ENCODE data around the gene KCNN3.

KCNN3 gene

DNA sequence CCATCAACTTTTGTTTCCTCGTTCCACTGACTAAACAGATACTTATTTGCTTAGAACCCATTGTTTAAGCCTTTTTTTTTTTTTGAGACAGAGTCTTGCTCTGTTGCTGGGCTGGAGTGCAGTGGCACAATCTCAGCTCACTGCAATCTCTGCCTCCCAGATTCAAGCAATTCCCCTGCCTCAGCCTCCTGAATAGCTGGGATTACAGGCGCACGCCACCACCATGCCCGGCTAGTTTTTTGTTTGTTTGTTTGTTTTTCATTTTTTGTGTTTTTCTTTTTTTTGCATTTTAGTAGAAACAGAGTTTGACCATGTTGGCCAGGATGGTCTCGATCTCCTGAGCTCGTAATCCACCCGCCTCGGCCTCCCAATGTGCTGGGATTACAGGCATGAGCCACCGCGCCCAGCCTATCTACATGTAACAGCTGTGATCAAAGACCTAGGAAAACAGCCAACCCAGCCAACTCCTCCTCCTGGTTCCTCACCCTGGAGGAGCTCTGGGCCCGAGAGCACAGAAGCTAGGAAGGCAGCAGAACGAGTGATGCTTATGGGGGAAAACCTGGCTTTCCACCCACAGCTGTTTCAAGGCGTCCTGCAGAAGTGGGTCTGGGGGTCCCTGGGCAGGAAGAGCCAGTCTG is 32.9 kb downstream of the KCNN3 start:
- Histone ChIP-seq H3K9me3 (ENCODE audit: control insufficient read depth, low read depth, low read length) (no peaks in the 10 kb centered on the region), H3K4me1 (ENCODE audit: control insufficient read depth, low read depth, low read length) (peaks cover 13% of the 10 kb centered on the region), H3K36me3 (ENCODE audit: control insufficient read depth, low read depth, low read length) (no peaks in the 10 kb centered on the region), H3K4me3 (ENCODE audit: low read length) (no peak overlapping the region), H3K27ac (ENCODE audit: low read length) (no peak overlapping the region), H3K27me3 (ENCODE audit: control insufficient read depth, insufficient read depth, low read length) (no peaks in the 10 kb centered on the region), H3K9ac (ENCODE audit: low read length) (no peak overlapping the region)

DNA sequence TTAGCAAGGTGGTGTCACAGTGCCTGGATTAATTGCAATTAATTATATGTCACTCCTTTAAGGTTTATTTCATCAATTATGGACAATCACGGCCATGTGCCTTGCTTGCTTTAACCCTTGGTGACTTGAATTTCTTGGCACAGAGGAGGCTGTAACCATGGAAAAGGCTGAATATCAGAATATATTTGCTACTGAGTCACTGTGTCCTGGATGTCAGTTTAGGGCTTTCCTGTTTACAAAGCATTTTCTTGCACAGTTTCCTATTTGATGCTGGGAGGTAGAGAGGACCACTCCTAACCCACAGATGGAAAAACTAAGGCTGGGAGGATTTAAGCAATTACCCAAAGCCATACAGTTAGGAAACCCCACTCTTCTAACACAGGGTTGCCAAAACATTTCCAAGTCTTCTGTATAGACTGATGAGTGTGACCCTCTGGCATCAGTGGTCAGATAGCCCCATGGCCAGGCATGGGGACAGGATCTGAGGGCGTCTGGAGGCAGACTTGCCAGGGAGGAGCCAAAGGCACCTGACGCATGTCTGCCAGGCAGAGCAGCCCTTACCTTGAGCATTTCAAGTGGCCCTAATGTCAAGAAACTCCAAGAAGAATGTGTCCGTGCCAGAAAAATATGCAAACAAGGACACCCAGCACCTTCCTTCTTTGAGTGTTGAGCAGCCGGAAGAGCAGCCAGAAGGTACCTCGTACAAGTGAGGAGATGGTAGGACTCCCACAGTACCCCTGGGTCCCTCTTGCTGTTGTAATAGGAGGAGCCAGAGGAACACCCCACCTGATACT is 34.4 kb downstream of the KCNN3 start:
- Histone ChIP-seq H3K9ac (ENCODE audit: low read length) (no peak overlapping the region), H3K27ac (ENCODE audit: low read length) (no peak overlapping the region), H3K36me3 (ENCODE audit: control insufficient read depth, low read depth, low read length) (no peaks in the 10 kb centered on the region), H3K27me3 (ENCODE audit: control insufficient read depth, insufficient read depth, low read length) (no peaks in the 10 kb centered on the region), H3K9me3 (ENCODE audit: control insufficient read depth, low read depth, low read length) (no peaks in the 10 kb centered on the region), H3K4me1 (ENCODE audit: control insufficient read depth, low read depth, low read length) (peaks cover 13% of the 10 kb centered on the region), H3K4me3 (ENCODE audit: low read length) (no peak overlapping the region)

DNA sequence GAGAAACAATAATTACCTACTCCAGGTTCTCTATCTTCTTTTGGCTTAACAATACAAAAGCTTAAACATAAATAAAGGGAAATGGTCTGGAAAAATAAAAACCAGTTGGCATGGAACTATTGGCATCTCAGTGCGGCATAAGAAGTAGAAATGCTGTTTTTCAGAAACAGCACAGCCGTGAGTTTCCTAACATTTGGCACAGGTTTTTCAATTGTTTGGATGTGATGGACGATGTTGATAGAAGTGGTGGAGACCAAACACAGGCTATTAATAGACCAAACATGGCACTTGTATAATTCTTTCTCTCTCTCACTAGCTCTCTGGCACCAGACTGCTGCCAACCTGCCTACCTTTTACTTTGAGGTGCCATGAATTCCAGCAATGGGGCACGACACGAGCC is 36.2 kb downstream of the KCNN3 start:
- Histone ChIP-seq H3K36me3 (ENCODE audit: control insufficient read depth, low read depth, low read length) (no peaks in the 10 kb centered on the region), H3K27me3 (ENCODE audit: control insufficient read depth, insufficient read depth, low read length) (no peaks in the 10 kb centered on the region), H3K27ac (ENCODE audit: low read length) (no peak overlapping the region)

GRCh38 chr1:154833209-154833608 is 36.9 kb downstream of the KCNN3 start:
- H3K36me3 ChIP-seq (ENCODE audit: control insufficient read depth, low read depth, low read length), result no peaks in the 10 kb centered on the region
- H3K9me3 ChIP-seq (ENCODE audit: control insufficient read depth, low read depth, low read length), result no peaks in the 10 kb centered on the region
- H3K4me1 ChIP-seq (ENCODE audit: control insufficient read depth, low read depth, low read length), result no peaks in the 10 kb centered on the region
- H3K27me3 ChIP-seq (ENCODE audit: control insufficient read depth, insufficient read depth, low read length), result no peaks in the 10 kb centered on the region
- no peak overlapping the region for H3K27ac ChIP-seq (ENCODE audit: low read length)
- no peak overlapping the region for H3K9ac ChIP-seq (ENCODE audit: low read length)
- no peak overlapping the region for H3K4me3 ChIP-seq (ENCODE audit: low read length)

More for the DNA sequence above, 36.2 kb downstream of the KCNN3 start:
- H3K4me1 ChIP-seq (ENCODE audit: control insufficient read depth, low read depth, low read length), result no peaks in the 10 kb centered on the region
- H3K9ac ChIP-seq (ENCODE audit: low read length), result no peak overlapping the region
- no peak overlapping the region for H3K4me3 ChIP-seq (ENCODE audit: low read length)
- H3K9me3 ChIP-seq (ENCODE audit: control insufficient read depth, low read depth, low read length), result no peaks in the 10 kb centered on the region

- H3K9ac ChIP-seq (ENCODE audit: low read length), result no peak overlapping the region
- H3K36me3 ChIP-seq (ENCODE audit: control insufficient read depth, low read depth, low read length), result no peaks in the 10 kb centered on the region
- H3K27ac ChIP-seq (ENCODE audit: low read length), result no peak overlapping the region
- H3K4me3 ChIP-seq (ENCODE audit: low read length), result no peak overlapping the region
- no peaks in the 10 kb centered on the region for H3K9me3 ChIP-seq (ENCODE audit: control insufficient read depth, low read depth, low read length)
- no peaks in the 10 kb centered on the region for H3K4me1 ChIP-seq (ENCODE audit: control insufficient read depth, low read depth, low read length)
- no peaks in the 10 kb centered on the region for H3K27me3 ChIP-seq (ENCODE audit: control insufficient read depth, insufficient read depth, low read length)
Observed at GRCh38 chr1:154832384-154832783, 37.7 kb downstream of the KCNN3 start.

DNA sequence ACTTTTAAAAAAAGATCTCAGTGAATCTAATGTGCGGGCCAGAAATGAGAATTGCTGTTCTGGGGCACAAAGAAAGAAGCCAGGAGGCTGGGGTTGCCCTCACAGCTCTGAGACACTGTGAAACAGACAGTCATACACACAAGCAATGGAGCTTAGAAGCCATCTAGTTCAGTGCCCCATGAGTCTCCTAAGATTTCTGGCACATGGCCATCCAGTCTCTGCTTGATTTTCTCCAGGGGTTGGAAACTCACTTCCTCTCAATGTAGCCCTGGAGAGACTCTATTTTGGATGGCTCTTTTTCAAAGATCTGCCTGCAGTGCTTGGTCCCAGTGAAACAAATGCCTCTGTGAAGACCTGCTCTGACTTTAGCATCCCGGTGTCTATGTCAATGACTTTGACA is 38.6 kb downstream of the KCNN3 start:
- H3K36me3 ChIP-seq (ENCODE audit: control insufficient read depth, low read depth, low read length), result no peaks in the 10 kb centered on the region
- no peak overlapping the region for H3K27ac ChIP-seq (ENCODE audit: low read length)
- H3K4me1 ChIP-seq (ENCODE audit: control insufficient read depth, low read depth, low read length), result no peaks in the 10 kb centered on the region
- H3K4me3 ChIP-seq (ENCODE audit: low read length), result no peak overlapping the region
- no peaks in the 10 kb centered on the region for H3K27me3 ChIP-seq (ENCODE audit: control insufficient read depth, insufficient read depth, low read length)
- no peak overlapping the region for H3K9ac ChIP-seq (ENCODE audit: low read length)
- H3K9me3 ChIP-seq (ENCODE audit: control insufficient read depth, low read depth, low read length), result no peaks in the 10 kb centered on the region

DNA sequence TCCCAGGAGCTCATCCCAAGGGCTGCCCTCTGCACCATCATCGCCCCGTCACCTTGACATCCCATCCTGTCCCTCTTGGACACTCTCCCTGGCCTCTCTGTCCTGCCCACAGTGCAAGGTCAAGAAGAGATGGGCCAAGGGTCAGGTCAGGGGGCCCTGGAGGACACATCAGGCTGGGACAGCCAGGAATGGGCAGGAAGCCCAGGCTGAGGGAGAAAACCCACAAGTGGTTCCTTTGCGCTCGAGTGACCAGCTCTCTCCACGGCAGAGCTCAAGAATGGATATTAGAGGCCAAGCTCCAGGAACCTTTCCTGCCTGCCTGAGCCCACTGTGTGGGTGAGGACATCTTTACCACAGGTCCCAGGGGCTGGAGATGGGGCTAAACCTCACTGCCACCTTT is 41.0 kb downstream of the KCNN3 start:
- no peaks in the 10 kb centered on the region for H3K36me3 ChIP-seq (ENCODE audit: control insufficient read depth, low read depth, low read length)
- no peaks in the 10 kb centered on the region for H3K4me1 ChIP-seq (ENCODE audit: control insufficient read depth, low read depth, low read length)
- no peak overlapping the region for H3K9ac ChIP-seq (ENCODE audit: low read length)
- H3K27me3 ChIP-seq (ENCODE audit: control insufficient read depth, insufficient read depth, low read length), result no peaks in the 10 kb centered on the region
- H3K4me3 ChIP-seq (ENCODE audit: low read length), result no peak overlapping the region
- no peak overlapping the region for H3K27ac ChIP-seq (ENCODE audit: low read length)
- no peaks in the 10 kb centered on the region for H3K9me3 ChIP-seq (ENCODE audit: control insufficient read depth, low read depth, low read length)

DNA sequence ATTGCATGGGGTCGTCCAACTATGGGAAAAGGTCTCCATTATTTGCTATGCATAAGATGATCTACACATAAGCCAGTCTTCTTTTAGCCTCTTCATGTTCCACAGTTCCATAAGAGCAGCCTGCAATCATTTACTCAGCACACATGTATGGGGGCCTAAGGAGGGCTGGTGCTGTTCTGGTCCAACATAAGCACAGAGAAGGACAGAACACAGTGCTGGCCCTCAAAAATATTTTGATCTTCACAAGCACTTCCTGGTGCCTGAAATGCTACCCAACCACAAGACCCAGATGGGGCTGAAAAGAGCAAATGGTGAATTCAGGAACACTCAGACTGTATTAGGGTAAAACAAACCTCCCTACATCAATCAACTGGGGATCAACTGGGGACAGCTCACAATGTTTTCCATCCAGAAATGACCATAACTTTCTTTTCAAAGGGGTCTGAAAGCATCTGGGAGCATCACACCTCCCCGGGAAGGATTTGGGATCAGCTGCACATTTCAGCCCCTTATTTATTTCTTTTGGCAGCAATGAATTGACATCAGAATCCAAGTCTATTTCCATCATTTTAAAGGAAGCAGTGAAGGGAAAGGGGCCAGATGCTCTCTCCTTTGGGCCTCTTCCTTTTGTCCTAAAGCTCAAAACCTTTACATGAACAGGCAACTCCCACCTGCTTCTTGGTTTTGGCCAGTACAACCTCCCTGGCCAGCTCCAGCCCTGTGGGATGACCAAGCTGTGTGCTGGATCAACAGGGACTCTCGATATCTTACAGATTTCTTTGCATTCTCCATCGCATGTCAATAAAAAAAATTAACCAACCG is 45.7 kb downstream of the KCNN3 start:
- no peaks in the 10 kb centered on the region for H3K9me3 ChIP-seq (ENCODE audit: control insufficient read depth, low read depth, low read length)
- no peaks in the 10 kb centered on the region for H3K36me3 ChIP-seq (ENCODE audit: control insufficient read depth, low read depth, low read length)
- no peak overlapping the region for H3K4me3 ChIP-seq (ENCODE audit: low read length)
- H3K27ac ChIP-seq (ENCODE audit: low read length), result no peak overlapping the region
- H3K27me3 ChIP-seq (ENCODE audit: control insufficient read depth, insufficient read depth, low read length), result no peaks in the 10 kb centered on the region
- H3K4me1 ChIP-seq (ENCODE audit: control insufficient read depth, low read depth, low read length), result peaks cover 8% of the 10 kb centered on the region
- no peak overlapping the region for H3K9ac ChIP-seq (ENCODE audit: low read length)

GRCh38 chr1:154822717-154823116 is 47.4 kb downstream of the KCNN3 start:
- no peaks in the 10 kb centered on the region for H3K36me3 ChIP-seq (ENCODE audit: control insufficient read depth, low read depth, low read length)
- H3K27ac ChIP-seq (ENCODE audit: low read length), result no peak overlapping the region
- peaks cover 8% of the 10 kb centered on the region for H3K4me1 ChIP-seq (ENCODE audit: control insufficient read depth, low read depth, low read length)
- H3K4me3 ChIP-seq (ENCODE audit: low read length), result no peak overlapping the region
- no peaks in the 10 kb centered on the region for H3K9me3 ChIP-seq (ENCODE audit: control insufficient read depth, low read depth, low read length)
- no peaks in the 10 kb centered on the region for H3K27me3 ChIP-seq (ENCODE audit: control insufficient read depth, insufficient read depth, low read length)
- H3K9ac ChIP-seq (ENCODE audit: low read length), result no peak overlapping the region

DNA sequence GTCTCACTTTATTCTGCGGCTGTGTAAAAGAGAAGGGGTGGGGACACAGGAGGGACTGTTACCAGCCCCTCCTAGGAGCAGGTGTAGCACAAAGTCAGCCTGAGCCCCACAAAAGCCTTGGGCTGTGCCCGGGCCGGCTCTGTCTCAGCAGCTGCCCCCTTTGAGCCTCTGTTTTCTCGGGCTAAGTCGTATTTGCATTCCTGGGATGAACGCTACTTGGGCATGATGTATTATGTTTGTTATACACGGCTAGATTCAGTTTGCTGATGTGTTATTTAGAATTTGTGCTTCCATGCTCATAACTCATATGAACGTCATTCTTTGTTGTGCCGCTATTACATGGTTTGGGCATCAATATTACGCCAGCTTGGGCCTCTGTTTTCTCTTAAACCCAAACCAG is 47.8 kb downstream of the KCNN3 start:
- Histone ChIP-seq H3K4me3 (ENCODE audit: low read length) (no peak overlapping the region), H3K9ac (ENCODE audit: low read length) (no peak overlapping the region), H3K27me3 (ENCODE audit: control insufficient read depth, insufficient read depth, low read length) (no peaks in the 10 kb centered on the region)

GRCh38 chr1:154821083-154821482 is 49.0 kb downstream of the KCNN3 start:
- Histone ChIP-seq H3K9me3 (ENCODE audit: control insufficient read depth, low read depth, low read length) (no peaks in the 10 kb centered on the region), H3K36me3 (ENCODE audit: control insufficient read depth, low read depth, low read length) (no peaks in the 10 kb centered on the region), H3K4me1 (ENCODE audit: control insufficient read depth, low read depth, low read length) (peaks cover 8% of the 10 kb centered on the region), H3K4me3 (ENCODE audit: low read length) (no peak overlapping the region), H3K9ac (ENCODE audit: low read length) (no peak overlapping the region), H3K27me3 (ENCODE audit: control insufficient read depth, insufficient read depth, low read length) (no peaks in the 10 kb centered on the region), H3K27ac (ENCODE audit: low read length) (no peak overlapping the region)

More for the DNA sequence above, 47.8 kb downstream of the KCNN3 start:
- peaks cover 8% of the 10 kb centered on the region for H3K4me1 ChIP-seq (ENCODE audit: control insufficient read depth, low read depth, low read length)
- H3K36me3 ChIP-seq (ENCODE audit: control insufficient read depth, low read depth, low read length), result no peaks in the 10 kb centered on the region
- no peaks in the 10 kb centered on the region for H3K9me3 ChIP-seq (ENCODE audit: control insufficient read depth, low read depth, low read length)
- no peak overlapping the region for H3K27ac ChIP-seq (ENCODE audit: low read length)
